RWPE2 (cell line): ENCODE measurements around the gene TAMALIN.

Source experiments
- ATAC-seq: fragments of 200-7000 bp; cut with Tn5 transposase; 3 replicates; pipeline ENCODE4 v1.9.1; 2021; ENCODE audit warnings: low read depth
- DNase-seq: peaks from one replicate; pipeline ENCODE4 v3.0.0-alpha.2; 2020; ENCODE audit warnings: low spot score
- H3K27ac ChIP-seq: fragments of 450-650 bp; 2 replicates; pipeline ENCODE4 v1.5.1; 2017; ENCODE audit warnings: mild to moderate bottlenecking; ENCODE audit not compliant: poor library complexity, severe bottlenecking
- H3K27me3 ChIP-seq: fragments of 250-450 bp; sonication (Bioruptor Pico); 2 replicates; pipeline ENCODE4 v1.5.1; 2021; ENCODE audit warnings: mild to moderate bottlenecking, moderate library complexity; ENCODE audit not compliant: insufficient read depth, poor library complexity, severe bottlenecking
- H3K36me3 ChIP-seq: fragments of 250-450 bp; sonication (Bioruptor Pico); 2 replicates; pipeline ENCODE4 v1.5.1; 2020; ENCODE audit warnings: low read depth, mild to moderate bottlenecking, moderate library complexity
- H3K4me1 ChIP-seq: fragments of 250-450 bp; sonication (Bioruptor Pico); 2 replicates; pipeline ENCODE4 v1.5.1; 2021; ENCODE audit warnings: mild to moderate bottlenecking, moderate library complexity; ENCODE audit not compliant: insufficient read depth, poor library complexity, severe bottlenecking
- H3K4me3 ChIP-seq: fragments of 250-450 bp; sonication (Bioruptor Pico); 2 replicates; pipeline ENCODE4 v1.5.1; 2021; ENCODE audit warnings: mild to moderate bottlenecking, moderate library complexity; ENCODE audit not compliant: severe bottlenecking
- H3K9me3 ChIP-seq: fragments of 250-450 bp; sonication (Bioruptor Pico); 2 replicates; pipeline ENCODE4 v1.5.1; 2021; ENCODE audit warnings: mild to moderate bottlenecking, moderate library complexity; ENCODE audit not compliant: severe bottlenecking
- CTCF ChIP-seq: fragments of 450-650 bp; IDR thresholded peaks from one replicate; pipeline ENCODE4 v1.5.1; 2017; ENCODE audit warnings: mild to moderate bottlenecking, moderate library complexity; ENCODE audit not compliant: poor library complexity, severe bottlenecking

TAMALIN gene

DNA sequence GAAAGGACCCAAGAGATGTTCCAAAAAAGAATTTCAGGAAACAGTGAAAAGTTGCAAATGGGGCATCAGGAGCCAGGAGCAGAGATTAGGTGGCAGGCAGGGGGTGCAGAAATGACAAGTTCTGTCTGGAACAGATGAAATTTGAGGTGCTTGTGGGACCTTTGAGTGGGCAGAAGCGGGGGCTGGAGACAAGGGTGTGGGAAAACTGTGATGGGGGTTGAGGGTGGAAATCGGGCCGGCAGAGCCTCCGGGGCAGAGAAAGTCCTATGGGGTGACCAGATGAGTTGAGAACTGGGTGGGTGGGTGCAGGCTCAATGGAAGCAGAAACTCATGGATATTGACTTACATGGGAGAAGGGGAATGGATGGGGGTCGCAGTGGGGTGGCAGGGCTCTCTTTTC is 42.9 kb downstream of the TAMALIN start:
- no peaks in the 10 kb centered on the region for H3K9me3 ChIP-seq
- no peaks in the 10 kb centered on the region for H3K36me3 ChIP-seq
- peaks cover 7% of the 10 kb centered on the region for H3K4me1 ChIP-seq
- H3K27me3 ChIP-seq = no peaks in the 10 kb centered on the region
- DNase-seq = no peak
- no peak overlapping the region for H3K27ac ChIP-seq
- no peak overlapping the region for H3K4me3 ChIP-seq
- ATAC-seq = no peak
- TF ChIP-seq CTCF = no peak

- no peak for DNase-seq
- H3K27ac ChIP-seq = peak overlapping the region; percentile 45
- no peak for ATAC-seq
- no peaks in the 10 kb centered on the region for H3K27me3 ChIP-seq
- H3K36me3 ChIP-seq = no peaks in the 10 kb centered on the region
- peaks cover 7% of the 10 kb centered on the region for H3K4me1 ChIP-seq
- no peak for TF ChIP-seq CTCF
- H3K4me3 ChIP-seq = peak overlapping the region; percentile 64
- H3K9me3 ChIP-seq = no peaks in the 10 kb centered on the region
Measured at GRCh38 chr12:52050116-52050757, 43.5 kb downstream of the TAMALIN start.

DNA sequence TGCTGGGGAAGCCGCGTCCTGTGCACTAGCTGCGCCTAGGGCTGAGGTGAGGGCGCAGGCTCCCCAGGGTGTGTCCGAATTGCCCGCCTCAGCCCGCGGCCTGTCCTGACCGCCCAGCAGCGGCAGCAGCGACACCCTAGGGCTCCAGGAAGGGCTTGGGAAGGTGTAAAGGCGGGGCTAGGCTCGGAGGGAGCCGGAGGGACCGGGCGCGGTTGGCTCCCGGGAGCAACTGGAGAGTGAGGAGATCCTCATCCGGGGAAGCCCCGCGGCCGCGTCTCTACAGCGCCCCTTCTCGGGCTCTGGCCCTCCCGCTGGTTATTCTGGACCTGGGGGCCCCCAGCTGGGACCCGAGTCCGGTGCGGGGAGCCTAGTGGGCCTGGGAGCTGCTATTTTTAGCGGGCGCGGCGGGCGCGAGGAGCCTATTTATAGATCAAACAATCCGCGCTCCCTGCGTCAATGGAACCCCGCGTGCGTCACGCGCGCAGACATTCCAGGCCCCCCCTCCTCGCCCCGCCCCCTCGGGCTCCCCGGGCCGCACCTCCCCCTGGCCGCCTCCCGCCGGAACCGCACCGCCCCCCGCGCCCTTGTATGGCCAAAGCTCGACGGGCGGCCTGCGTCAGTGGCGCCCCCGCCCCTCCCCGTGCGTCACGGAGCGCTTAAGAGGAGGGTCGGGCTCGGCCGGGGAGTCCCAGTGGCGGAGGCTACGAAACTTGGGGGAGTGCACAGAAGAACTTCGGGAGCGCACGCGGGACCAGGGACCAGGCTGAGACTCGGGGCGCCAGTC is 44.2 kb downstream of the TAMALIN start, which contains the start of gene NR4A1:
NR4A1 (plus strand) TSS at position 685 of the 784 bp plus-strand sequence. CDS start 2,887 bp downstream, outside the sequence.
- Histone ChIP-seq H3K9me3 (no peaks in the 10 kb centered on the region), H3K4me1 (peaks cover 7% of the 10 kb centered on the region), H3K4me3 (peak within 1 kb of the TSS; percentile 64), H3K27ac (peak within 1 kb of the TSS; percentile 45), H3K36me3 (no peaks in the 10 kb centered on the region), H3K27me3 (no peaks in the 10 kb centered on the region)
- peak; percentile 34 for TF ChIP-seq CTCF
- ATAC-seq = peak; percentile 74
- peak; percentile 93 for DNase-seq

- Histone ChIP-seq H3K9me3 (no peaks in the 10 kb centered on the region), H3K27me3 (no peaks in the 10 kb centered on the region), H3K4me1 (peaks cover 7% of the 10 kb centered on the region), H3K36me3 (no peaks in the 10 kb centered on the region), H3K4me3 (no peak overlapping the region), H3K27ac (peak overlapping the region; percentile 45)
- ATAC-seq (peak; percentile 1; the same call in 1 of the 3 replicates), DNase-seq (no peak)
- TF ChIP-seq CTCF = no peak
Measured at GRCh38 chr12:52052468-52053186, 45.9 kb downstream of the TAMALIN start.
